Gastrocnemius medialis (tissue), 4 donors: ENCODE data around the gene ACTN4.

ENCODE experiments used
- CTCF ChIP-seq, 5 experiments: fragments of 450-650 bp in 3 of 5; fragments of 200-600 bp in 2 of 5; sonication (generic) in 2 of 5; IDR thresholded peaks in 4 of 5; conservative IDR thresholded peaks in 1 of 5; 1 replicate in 4 of 5; 2 replicates in 1 of 5; pipeline ENCODE4 v1.5.1; 2016 to 2019; ENCODE audit warnings: antibody characterized with exemption in 5 of 5, mild to moderate bottlenecking in 3 of 5, moderate library complexity in 3 of 5
- POLR2A ChIP-seq, 2 donors: fragments of 450-650 bp; IDR thresholded peaks; one replicate each; pipeline ENCODE4 v1.6.1; 2017; ENCODE audit warnings: antibody characterized with exemption in 2 of 2, mild to moderate bottlenecking in 2 of 2, moderate library complexity in 2 of 2

- TF ChIP-seq POLR2A (IDR thresholded peaks at IDR 0.05) (no peak), CTCF (IDR thresholded peaks at IDR 0.05 in 4 of 5, conservative IDR thresholded peaks at IDR 0.05 in 1 of 5) (no peak)
Measured at GRCh38 chr19:38701455-38702063, 54.1 kb downstream of the ACTN4 start.
